Pancreas (tissue), 10 donors: Measurements from ENCODE around the gene HOXA6. TPM values are rescaled to one million over a fixed set of nuclear protein-coding genes. Genes with fewer than 3 reads are reported as not detected.

ENCODE experiments used
- ATAC-seq, 4 donors: fragments of 200-7000 bp; cut with Tn5 transposase; one replicate each; pipeline versions ENCODE4 v1.8.0 to v1.9.1; 2020; ENCODE audit warnings: mild to moderate bottlenecking in 4 of 4, moderate library complexity in 4 of 4
- DNase-seq, 6 donors: peaks; one replicate each; pipeline ENCODE4 v3.0.0-alpha.2; 2020
- FAIRE-seq: peaks from 2 replicates; lab custom pipeline; 2012; peaks lifted over from hg19 to GRCh38; lab: Jason Lieb, UNC
- H3K27ac ChIP-seq, 4 donors: fragments of 200-600 bp; sonication (generic); 1 replicate in 3 of 4; 2 replicates in 1 of 4; pipeline versions ENCODE4 v1.5.0 to v1.8.0; 2020
- H3K27me3 ChIP-seq, 4 donors: fragments of 200-600 bp; one replicate each; pipeline ENCODE4 v1.8.0; 2021
- H3K36me3 ChIP-seq, 3 donors: fragments of 200-600 bp; sonication (generic) in 1 of 3; one replicate each; pipeline versions ENCODE4 v1.5.0 to v1.8.0; 2020 to 2021
- H3K4me1 ChIP-seq, 3 donors: fragments of 200-600 bp; one replicate each; pipeline ENCODE4 v1.8.0; 2021
- H3K4me3 ChIP-seq, 4 donors: fragments of 200-600 bp; sonication (generic) in 2 of 4; one replicate each; pipeline versions ENCODE4 v1.5.0 to v1.8.0; 2020 to 2021
- H3K9me3 ChIP-seq, 4 donors: fragments of 200-600 bp; one replicate each; pipeline ENCODE4 v1.8.0; 2021
- CTCF ChIP-seq, 4 donors: fragments of 200-600 bp; sonication (generic) in 3 of 4; IDR thresholded peaks; one replicate each; pipeline versions ENCODE4 v1.5.0 to v1.8.0; 2021; ENCODE audit warnings: antibody characterized with exemption in 4 of 4
- WGBS, 2 donors: extraction: QIAGEN DNeasy Blood & Tissue Kit; methylation state at CpG; one replicate each; pipeline ENCODE4 v1.1.7; 2013; 5-methylcytosine and 5-hydroxymethylcytosine counted together
- intact Hi-C, 3 donors: fragments of 100-400 bp; cut with DNase I; formaldehyde crosslinking; loops; one replicate each; pipeline versions ENCODE4 v1.11.1 to v1.14.2; 2022
- polyA plus RNA-seq, 2 donors: library from polyadenylated mRNA; stranded (reverse); fragments of 200-250 nt; gene quantifications; one replicate each; pipeline ENCODE4 v1.2.3, GENCODE V29; 2013
- total RNA-seq, 6 donors: library from RNA; stranded (reverse); fragmentation: NEBNext Ultra II Directional in 4 of 6; extraction: Animal tissue kit (Norgen Biotek cat#: 25700) in 4 of 6; gene quantifications; one replicate each; pipeline versions ENCODE4 v1.2.1 to v1.2.4, GENCODE V29; 2021 to 2023
- donor health status: healthy with polysubstance abuse.
- donor health status: DM: no; HTN: no; CAD: no; lungs with moderate emphysema.
- donor health status: DM: no; HTN: no; CAD: no.
- donor health status: control.
- donor health status: control.
- donor health status: Bipolar disorder and iron deficiency.
- donor health status: DM: yes; HTN: yes; CAD: no.
- donor health status: DM: no; HTN: no; CAD: no.
- donor health status: DM: no; HTN: no; CAD: no.
- donor health status: DM: yes; HTN: yes; CAD: no.

Gene HOXA6
- total and polyA plus RNA-seq, 8 donors = 0.12 to 0.34 TPM; not detected in 6

GRCh38 chr7:27145165-27145913, 2.2 kb downstream of the HOXA6 start:
- no peaks in the 10 kb centered on the region for H3K9me3 ChIP-seq
- FAIRE-seq = no peak
- TF ChIP-seq CTCF (IDR thresholded peaks at IDR 0.05) = no peak
- peaks cover 14 to 81% (median 29%) of the 10 kb centered on the region in 4 donors for H3K27me3 ChIP-seq
- H3K27ac ChIP-seq = no peak overlapping the region
- ATAC-seq = no peak
- no peaks in the 10 kb centered on the region for H3K36me3 ChIP-seq
- peak in 1 of 6 donors; percentile 48 for DNase-seq
- intact Hi-C loops = no loop called here
- H3K4me3 ChIP-seq = no peak overlapping the region
- WGBS, 2 donors = 20 to 21% methylated on average over 47 of the region's 47 CpGs
- peaks cover 0 to 5% (median 4%) of the 10 kb centered on the region in 3 donors for H3K4me1 ChIP-seq

GRCh38 chr7:27144781-27145164, 2.8 kb downstream of the HOXA6 start:
- FAIRE-seq (no peak), ATAC-seq (no peak), DNase-seq (peak in 2 of 6 donors; percentile 55 to 60)
- H3K9me3 ChIP-seq = no peaks in the 10 kb centered on the region
- 14 to 25% methylated on average over 30 to 31 of the region's 31 CpGs for WGBS, 2 donors
- H3K4me3 ChIP-seq = no peak overlapping the region
- peaks cover 0 to 5% (median 4%) of the 10 kb centered on the region in 3 donors for H3K4me1 ChIP-seq
- intact Hi-C loops = no loop called here
- TF ChIP-seq CTCF (IDR thresholded peaks at IDR 0.05) = no peak
- H3K36me3 ChIP-seq = no peaks in the 10 kb centered on the region
- H3K27ac ChIP-seq = no peak overlapping the region
- peaks cover 14 to 81% (median 29%) of the 10 kb centered on the region in 4 donors for H3K27me3 ChIP-seq

GRCh38 chr7:27143950-27144780, 3.4 kb downstream of the HOXA6 start:
- intact Hi-C loops = no loop called here
- Histone ChIP-seq H3K36me3 (no peaks in the 10 kb centered on the region), H3K27me3 (peaks cover 14 to 86% (median 30%) of the 10 kb centered on the region in 4 donors), H3K9me3 (no peaks in the 10 kb centered on the region), H3K4me1 (peaks cover 0 to 5% (median 4%) of the 10 kb centered on the region in 3 donors), H3K27ac (no peak overlapping the region), H3K4me3 (peak overlapping the region in 1 of 4 donors; percentile 36)
- WGBS, 2 donors = 21% methylated on average over 40 of the region's 40 CpGs
- FAIRE-seq = no peak
- peak in 1 of 6 donors; percentile 43 for DNase-seq
- ATAC-seq = no peak
- no peak for TF ChIP-seq CTCF (IDR thresholded peaks at IDR 0.05)

- WGBS, 2 donors = 10 to 12% methylated on average over 72 to 86 of the region's 86 CpGs
- Histone ChIP-seq H3K4me1 (peaks cover 0 to 5% (median 4%) of the 10 kb centered on the region in 3 donors), H3K4me3 (peak within 1 kb of the TSS; percentile 4 to 36 (median 20)), H3K9me3 (no peaks in the 10 kb centered on the region), H3K27ac (peak within 1 kb of the TSS in 2 of 4 donors; percentile 50 to 66), H3K36me3 (no peaks in the 10 kb centered on the region), H3K27me3 (peaks cover 11 to 87% (median 30%) of the 10 kb centered on the region in 4 donors)
- intact Hi-C loops = no loop called here
- peak in 2 of 4 donors; percentile 12 to 25 for TF ChIP-seq CTCF (IDR thresholded peaks at IDR 0.05)
- FAIRE-seq = no peak
- ATAC-seq = peak in 3 of 4 donors; percentile 62 to 70 (median 67)
- peak in 2 of 6 donors; percentile 61 to 64 for DNase-seq
These were observed 4.3 kb downstream of the HOXA6 start, which contains the start of gene HOXA5 for GRCh38 chr7:27143023-27143949. TSS of gene HOXA5 (minus strand) at chr7:27143681. CDS start at chr7:27143607, 74 bp downstream.
